Measurements from ENCODE around the gene NELFCD. TPM values are rescaled to one million over a fixed set of nuclear protein-coding genes. Genes with fewer than 3 reads are reported as not detected.

NELFCD gene
- total RNA-seq, 1 experiment from 2014 or later = 144 TPM

DNA sequence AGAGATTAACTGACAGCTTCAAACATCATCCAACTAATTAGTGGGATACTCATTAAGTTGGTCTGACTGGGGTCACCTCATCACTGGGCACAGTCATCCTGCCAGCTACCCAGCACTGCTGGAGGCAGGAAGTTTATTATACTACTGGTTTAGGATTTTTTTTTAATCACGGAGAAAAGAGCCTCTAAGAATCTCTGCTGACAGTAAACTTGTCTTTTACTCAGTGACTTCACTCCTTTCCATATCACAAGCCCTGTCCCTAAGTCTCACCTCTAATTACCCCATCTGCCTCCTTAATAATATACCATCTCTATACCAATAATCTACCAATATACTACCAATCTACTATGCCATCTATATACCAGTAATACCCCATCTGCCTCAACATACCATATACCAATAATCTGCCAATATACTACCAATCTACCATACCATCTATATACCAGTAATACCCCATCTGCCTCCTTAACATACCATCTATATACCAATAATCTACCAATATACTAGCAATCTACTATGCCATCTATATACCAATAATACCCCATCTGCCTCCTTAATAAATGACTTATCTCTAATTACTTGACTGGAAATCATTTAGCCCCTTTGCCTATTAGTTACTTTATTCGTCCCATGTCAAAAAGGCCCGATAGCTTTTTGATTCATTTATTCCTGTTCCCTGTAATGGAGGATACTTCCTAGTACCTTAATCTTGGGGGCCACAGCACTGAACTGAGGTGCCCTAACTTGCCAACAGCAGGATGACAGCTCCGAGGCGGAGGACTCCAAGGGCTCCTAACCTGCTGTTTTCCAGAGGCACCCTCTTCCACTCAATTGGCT lies 46.1 kb downstream of the NELFCD start:
- Histone ChIP-seq H3K79me2 (ENCODE audit: low read length) (peaks cover 76% of the 10 kb centered on the region), H3K9me3 (ENCODE audit: low read length) (no peaks in the 10 kb centered on the region), H3K9me2 (replicated peaks; ENCODE audit: low read length) (no peaks in the 10 kb centered on the region), H3K27me3 (ENCODE audit: low read length) (no peaks in the 10 kb centered on the region), H3K9ac (ENCODE audit: low read length) (no peak overlapping the region), H3K4me1 (ENCODE audit: insufficient read depth, low read length) (peaks cover 40% of the 10 kb centered on the region), H3K4me2 (ENCODE audit: low read length) (peak overlapping the region; percentile 86), H4K20me1 (ENCODE audit: low read length) (peaks cover 49% of the 10 kb centered on the region), H3K4me3 (ENCODE audit: low read length) (no peak overlapping the region), H3K36me3 (ENCODE audit: low read depth, low read length) (peaks cover 64% of the 10 kb centered on the region), H2AFZ (ENCODE audit: low read length) (no peak overlapping the region), H3K27ac (ENCODE audit: low read length) (no peak overlapping the region), H3F3A (ENCODE audit: low read length, unreplicated experiment) (no peaks in the 10 kb centered on the region)
- TF ChIP-seq EZH2 (IDR thresholded peaks at IDR 0.05; ENCODE audit: low read length, unreplicated experiment) = no peak
- TF ChIP-seq EZH2phosphoT487 (IDR thresholded peaks at IDR 0.05; ENCODE audit: borderline replicate concordance, low read length) = no peak
- TF ChIP-seq, protein P1, sequence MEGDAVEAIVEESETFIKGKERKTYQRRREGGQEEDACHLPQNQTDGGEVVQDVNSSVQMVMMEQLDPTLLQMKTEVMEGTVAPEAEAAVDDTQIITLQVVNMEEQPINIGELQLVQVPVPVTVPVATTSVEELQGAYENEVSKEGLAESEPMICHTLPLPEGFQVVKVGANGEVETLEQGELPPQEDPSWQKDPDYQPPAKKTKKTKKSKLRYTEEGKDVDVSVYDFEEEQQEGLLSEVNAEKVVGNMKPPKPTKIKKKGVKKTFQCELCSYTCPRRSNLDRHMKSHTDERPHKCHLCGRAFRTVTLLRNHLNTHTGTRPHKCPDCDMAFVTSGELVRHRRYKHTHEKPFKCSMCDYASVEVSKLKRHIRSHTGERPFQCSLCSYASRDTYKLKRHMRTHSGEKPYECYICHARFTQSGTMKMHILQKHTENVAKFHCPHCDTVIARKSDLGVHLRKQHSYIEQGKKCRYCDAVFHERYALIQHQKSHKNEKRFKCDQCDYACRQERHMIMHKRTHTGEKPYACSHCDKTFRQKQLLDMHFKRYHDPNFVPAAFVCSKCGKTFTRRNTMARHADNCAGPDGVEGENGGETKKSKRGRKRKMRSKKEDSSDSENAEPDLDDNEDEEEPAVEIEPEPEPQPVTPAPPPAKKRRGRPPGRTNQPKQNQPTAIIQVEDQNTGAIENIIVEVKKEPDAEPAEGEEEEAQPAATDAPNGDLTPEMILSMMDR (conservative IDR thresholded peaks at IDR 0.05; ENCODE audit: low read depth, low read length) = no peak
- ATAC-seq (no peak), DNase-seq (no peak)
- POLR2A ChIA-PET (ENCODE audit: unreplicated experiment) = no interaction called here
- intact Hi-C loops (cut with micrococcal nuclease) = loop anchor here (5.0 kb wide), 1 partner anchor 45 kb away; the partner anchor contains the start of gene NELFCD
- BruUV-seq (replicated peaks) = no TSS peak
- CTCF ChIA-PET = no interaction called here

GRCh38 chr20:59027741-59028320 lies 46.8 kb downstream of the NELFCD start:
- Histone ChIP-seq H3K4me1 (ENCODE audit: insufficient read depth, low read length) (peaks cover 42% of the 10 kb centered on the region), H3K4me3 (ENCODE audit: low read length) (peak overlapping the region; percentile 77), H3K27ac (ENCODE audit: low read length) (no peak overlapping the region), H3K9me2 (replicated peaks; ENCODE audit: low read length) (no peaks in the 10 kb centered on the region), H3K4me2 (ENCODE audit: low read length) (peak overlapping the region; percentile 86), H3K27me3 (ENCODE audit: low read length) (no peaks in the 10 kb centered on the region), H3F3A (ENCODE audit: low read length, unreplicated experiment) (no peaks in the 10 kb centered on the region), H3K79me2 (ENCODE audit: low read length) (peaks cover 76% of the 10 kb centered on the region), H4K20me1 (ENCODE audit: low read length) (peaks cover 49% of the 10 kb centered on the region), H3K9ac (ENCODE audit: low read length) (no peak overlapping the region), H2AFZ (ENCODE audit: low read length) (no peak overlapping the region), H3K36me3 (ENCODE audit: low read depth, low read length) (peaks cover 64% of the 10 kb centered on the region), H3K9me3 (ENCODE audit: low read length) (no peaks in the 10 kb centered on the region)
- ChIA-PET CTCF (no interaction called here), POLR2A (ENCODE audit: unreplicated experiment) (no interaction called here)
- BruUV-seq (replicated peaks) = no TSS peak
- TF ChIP-seq, protein P1 (conservative IDR thresholded peaks at IDR 0.05; ENCODE audit: low read depth, low read length) = no peak
- TF ChIP-seq EZH2 (IDR thresholded peaks at IDR 0.05; ENCODE audit: low read length, unreplicated experiment) = no peak
- intact Hi-C loops (cut with micrococcal nuclease) = loop anchor here (5.0 kb wide), 1 partner anchor 46 kb away; the partner anchor contains the start of gene NELFCD
- ATAC-seq (no peak), DNase-seq (peak; percentile 63)

All from PC-3 (cell line).